ENCODE results near the gene TNFRSF8. TPM values are rescaled to one million over a fixed set of nuclear protein-coding genes. Genes with fewer than 3 reads are reported as not detected.
A peak's percentile ranks its signal among the peaks of the same experiment; 100 is the strongest.

TNFRSF8 gene
- total and polyA plus RNA-seq, 2 of the 13 experiments (the other 11 are each of a cell fraction or from before 2014, with no cell fraction given): not detected

GRCh38 chr1:12015499-12015898 is 47.6 kb upstream of the TNFRSF8 start (continued):
- TF ChIP-seq, protein P1, sequence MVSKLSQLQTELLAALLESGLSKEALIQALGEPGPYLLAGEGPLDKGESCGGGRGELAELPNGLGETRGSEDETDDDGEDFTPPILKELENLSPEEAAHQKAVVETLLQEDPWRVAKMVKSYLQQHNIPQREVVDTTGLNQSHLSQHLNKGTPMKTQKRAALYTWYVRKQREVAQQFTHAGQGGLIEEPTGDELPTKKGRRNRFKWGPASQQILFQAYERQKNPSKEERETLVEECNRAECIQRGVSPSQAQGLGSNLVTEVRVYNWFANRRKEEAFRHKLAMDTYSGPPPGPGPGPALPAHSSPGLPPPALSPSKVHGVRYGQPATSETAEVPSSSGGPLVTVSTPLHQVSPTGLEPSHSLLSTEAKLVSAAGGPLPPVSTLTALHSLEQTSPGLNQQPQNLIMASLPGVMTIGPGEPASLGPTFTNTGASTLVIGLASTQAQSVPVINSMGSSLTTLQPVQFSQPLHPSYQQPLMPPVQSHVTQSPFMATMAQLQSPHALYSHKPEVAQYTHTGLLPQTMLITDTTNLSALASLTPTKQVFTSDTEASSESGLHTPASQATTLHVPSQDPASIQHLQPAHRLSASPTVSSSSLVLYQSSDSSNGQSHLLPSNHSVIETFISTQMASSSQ (IDR thresholded peaks at IDR 0.05; ENCODE audit: low read depth): no peak
- TF ChIP-seq, protein P1 (CRISPR knock-in tag; IDR thresholded peaks at IDR 0.05; ENCODE audit: borderline replicate concordance): no peak
- no peak for TF ChIP-seq EEA1 (CRISPR knock-in tag; IDR thresholded peaks at IDR 0.05; ENCODE audit: borderline replicate concordance)
- TF ChIP-seq ZNF432 (CRISPR knock-in tag; IDR thresholded peaks at IDR 0.05; ENCODE audit: borderline replicate concordance): no peak
- TF ChIP-seq NRL (CRISPR knock-in tag; IDR thresholded peaks at IDR 0.05; ENCODE audit: borderline replicate concordance): no peak

GRCh38 chr1:12016182-12016581 is 46.9 kb upstream of the TNFRSF8 start:
- ChIA-PET CTCF (ENCODE audit: low intra/inter-chr PET ratio, low total read pairs) (no interaction called here), POLR2A (no interaction called here)
- Histone ChIP-seq H3K4me3 (replicated peaks in 1 of 3; ENCODE audit: insufficient read depth in 1 of 3, low read depth in 2 of 3, low read length in 3 of 3) (no peak overlapping the region), H3K9ac (ENCODE audit: insufficient read depth, low read depth, low read length) (no peak overlapping the region), H3K27ac (ENCODE audit: extremely low read length, insufficient read depth, low read length) (no peak overlapping the region), H3K27me3 (ENCODE audit: control insufficient read depth in 1 of 2, insufficient read depth in 2 of 2, low read length in 2 of 2) (no peaks in the 10 kb centered on the region), H3K4me1 (ENCODE audit: insufficient read depth, low read length) (peaks cover 9% of the 10 kb centered on the region), H3K79me2 (ENCODE audit: insufficient read depth, low read length) (peaks cover 6% of the 10 kb centered on the region), H4K20me1 (ENCODE audit: insufficient read depth, low read length) (no peaks in the 10 kb centered on the region), H3K9me3 (ENCODE audit: low read length) (no peaks in the 10 kb centered on the region), H2AFZ (ENCODE audit: low read length) (no peak overlapping the region), H3K36me3 (replicated peaks in 1 of 2; ENCODE audit: control insufficient read depth in 1 of 2, insufficient read depth in 2 of 2, low read length in 2 of 2) (peaks cover 12 to 18% of the 10 kb centered on the region in 2 experiments; a peak in 4 of 5 replicates), H3K4me2 (ENCODE audit: low read depth, low read length) (no peak overlapping the region)
- DNase-seq (ENCODE audit: low spot score): no peak
- no peak for FAIRE-seq
- no peak for ATAC-seq
- in situ Hi-C loops (cut with HindIII; ENCODE audit: extremely low pct_ligation_motif_present, low pct_unique_long_range_greater_than_20kb): no loop called here
- intact Hi-C loops (cut with micrococcal nuclease; ENCODE audit: unreplicated experiment): no loop called here
- BruUV-seq (replicated peaks): no TSS peak
- TF ChIP-seq THAP7 (CRISPR knock-in tag; IDR thresholded peaks at IDR 0.05) (no peak), ZNF770 (CRISPR knock-in tag; IDR thresholded peaks at IDR 0.05) (peak; percentile 27; the same call in 1 of the 2 replicates)
- WGBS (ENCODE audit: low lambda C conversion rate): 87% methylated on average over 3 of the region's 3 CpGs
